Measurements from ENCODE around the gene CAMTA1.

The CAMTA1 gene

DNA sequence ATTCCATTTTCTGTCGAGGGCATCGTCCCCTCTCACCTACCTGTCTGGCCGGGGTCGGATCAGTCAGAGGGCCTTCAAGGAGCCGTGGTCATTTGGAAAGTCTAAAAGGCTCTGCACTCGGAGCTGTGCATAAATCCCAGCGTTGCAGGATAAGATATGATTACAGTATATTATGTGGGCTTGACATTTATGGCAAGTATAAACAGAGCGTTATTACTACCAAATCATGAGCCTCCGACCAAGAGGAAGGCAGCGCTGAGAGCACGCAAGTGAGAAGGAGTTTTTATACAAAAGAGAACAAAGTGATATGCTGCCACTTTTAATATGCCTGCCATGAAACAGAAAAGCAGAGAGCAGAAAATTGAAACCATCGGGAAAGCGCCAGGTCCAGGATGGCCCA, 566.4 kb downstream of the CAMTA1 start:
- no peaks in the 10 kb centered on the region for H3K36me3 ChIP-seq (ENCODE audit: control insufficient read depth, insufficient read depth, low read length)
- H3K4me1 ChIP-seq (ENCODE audit: control insufficient read depth, insufficient read depth, low read length, poor library complexity, severe bottlenecking) = peaks cover 5% of the 10 kb centered on the region
- no peaks in the 10 kb centered on the region for H3K9me3 ChIP-seq (ENCODE audit: control insufficient read depth, low read length)
- H3K4me3 ChIP-seq (ENCODE audit: extremely low read depth, insufficient read depth, low read length, poor library complexity, severe bottlenecking) = no peak overlapping the region
- no peak overlapping the region for H3K27ac ChIP-seq (ENCODE audit: low read depth, low read length, severe bottlenecking)
- 87 to 88% methylated on average over 8 to 13 of the region's 13 CpGs for WGBS, 2 experiments (ENCODE audit: insufficient coverage in 2 of 2)

GRCh38 chr1:7352364-7352763, 567.1 kb downstream of the CAMTA1 start:
- H3K27ac ChIP-seq (ENCODE audit: low read depth, low read length, severe bottlenecking) = no peak overlapping the region
- no peak overlapping the region for H3K4me3 ChIP-seq (ENCODE audit: extremely low read depth, insufficient read depth, low read length, poor library complexity, severe bottlenecking)
- no peaks in the 10 kb centered on the region for H3K36me3 ChIP-seq (ENCODE audit: control insufficient read depth, insufficient read depth, low read length)
- no peaks in the 10 kb centered on the region for H3K9me3 ChIP-seq (ENCODE audit: control insufficient read depth, low read length)
- 86 to 95% methylated on average over 3 to 4 of the region's 4 CpGs for WGBS, 2 experiments (ENCODE audit: insufficient coverage in 2 of 2)
- H3K4me1 ChIP-seq (ENCODE audit: control insufficient read depth, insufficient read depth, low read length, poor library complexity, severe bottlenecking) = no peaks in the 10 kb centered on the region

- Histone ChIP-seq H3K27ac (ENCODE audit: low read depth, low read length, severe bottlenecking) (no peak overlapping the region), H3K4me3 (ENCODE audit: extremely low read depth, insufficient read depth, low read length, poor library complexity, severe bottlenecking) (no peak overlapping the region), H3K9me3 (ENCODE audit: control insufficient read depth, low read length) (no peaks in the 10 kb centered on the region), H3K36me3 (ENCODE audit: control insufficient read depth, insufficient read depth, low read length) (no peaks in the 10 kb centered on the region), H3K4me1 (ENCODE audit: control insufficient read depth, insufficient read depth, low read length, poor library complexity, severe bottlenecking) (no peaks in the 10 kb centered on the region)
- 91 to 96% methylated on average over 2 to 4 of the region's 4 CpGs for WGBS, 2 experiments (ENCODE audit: insufficient coverage in 2 of 2)
Observed at GRCh38 chr1:7352974-7353373, 567.7 kb downstream of the CAMTA1 start.

GRCh38 chr1:7355646-7356045, 570.4 kb downstream of the CAMTA1 start:
- WGBS, 2 experiments (ENCODE audit: insufficient coverage in 2 of 2) = 92% methylated on average over 2 of the region's 2 CpGs
- no peaks in the 10 kb centered on the region for H3K9me3 ChIP-seq (ENCODE audit: control insufficient read depth, low read length)
- no peak overlapping the region for H3K27ac ChIP-seq (ENCODE audit: low read depth, low read length, severe bottlenecking)
- no peaks in the 10 kb centered on the region for H3K36me3 ChIP-seq (ENCODE audit: control insufficient read depth, insufficient read depth, low read length)
- H3K4me3 ChIP-seq (ENCODE audit: extremely low read depth, insufficient read depth, low read length, poor library complexity, severe bottlenecking) = no peak overlapping the region
- H3K4me1 ChIP-seq (ENCODE audit: control insufficient read depth, insufficient read depth, low read length, poor library complexity, severe bottlenecking) = no peaks in the 10 kb centered on the region

GRCh38 chr1:7356079-7356478, 570.8 kb downstream of the CAMTA1 start:
- H3K36me3 ChIP-seq (ENCODE audit: control insufficient read depth, insufficient read depth, low read length) = no peaks in the 10 kb centered on the region
- WGBS, 2 experiments (ENCODE audit: insufficient coverage in 2 of 2) = 86 to 90% methylated on average over 5 of the region's 5 CpGs
- no peaks in the 10 kb centered on the region for H3K9me3 ChIP-seq (ENCODE audit: control insufficient read depth, low read length)
- no peak overlapping the region for H3K27ac ChIP-seq (ENCODE audit: low read depth, low read length, severe bottlenecking)
- no peaks in the 10 kb centered on the region for H3K4me1 ChIP-seq (ENCODE audit: control insufficient read depth, insufficient read depth, low read length, poor library complexity, severe bottlenecking)
- no peak overlapping the region for H3K4me3 ChIP-seq (ENCODE audit: extremely low read depth, insufficient read depth, low read length, poor library complexity, severe bottlenecking)

DNA sequence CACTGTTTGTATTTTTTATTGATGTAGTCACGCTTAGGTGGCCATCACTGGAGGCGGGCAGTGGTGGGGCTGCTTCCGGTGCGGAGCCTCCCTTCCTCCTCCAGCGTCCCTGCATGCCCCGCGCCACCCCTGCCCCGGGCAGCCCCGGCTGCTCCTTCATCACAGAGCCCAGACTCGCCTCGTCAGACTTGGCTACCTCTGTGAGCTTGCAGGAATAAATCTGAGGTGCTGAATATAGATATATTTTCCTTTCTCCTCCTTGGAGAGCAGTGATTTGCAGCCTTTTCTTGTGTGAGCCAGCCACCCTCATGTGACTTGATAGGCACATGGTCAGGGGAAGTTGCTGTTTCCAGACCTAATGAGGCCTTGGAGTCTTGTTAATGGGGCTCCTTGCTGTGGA, 573.2 kb downstream of the CAMTA1 start:
- WGBS, 2 experiments (ENCODE audit: insufficient coverage in 2 of 2) = 92 to 100% methylated on average over 1 to 10 of the region's 11 CpGs
- no peak overlapping the region for H3K27ac ChIP-seq (ENCODE audit: low read depth, low read length, severe bottlenecking)
- no peaks in the 10 kb centered on the region for H3K9me3 ChIP-seq (ENCODE audit: control insufficient read depth, low read length)
- no peaks in the 10 kb centered on the region for H3K36me3 ChIP-seq (ENCODE audit: control insufficient read depth, insufficient read depth, low read length)
- no peak overlapping the region for H3K4me3 ChIP-seq (ENCODE audit: extremely low read depth, insufficient read depth, low read length, poor library complexity, severe bottlenecking)
- H3K4me1 ChIP-seq (ENCODE audit: control insufficient read depth, insufficient read depth, low read length, poor library complexity, severe bottlenecking) = no peaks in the 10 kb centered on the region

GRCh38 chr1:7360526-7360925, 575.3 kb downstream of the CAMTA1 start:
- H3K9me3 ChIP-seq (ENCODE audit: control insufficient read depth, low read length) = no peaks in the 10 kb centered on the region
- no peaks in the 10 kb centered on the region for H3K36me3 ChIP-seq (ENCODE audit: control insufficient read depth, insufficient read depth, low read length)

GRCh38 chr1:7362947-7363346, 577.7 kb downstream of the CAMTA1 start:
- H3K4me3 ChIP-seq (ENCODE audit: extremely low read depth, insufficient read depth, low read length, poor library complexity, severe bottlenecking) = no peak overlapping the region
- H3K9me3 ChIP-seq (ENCODE audit: control insufficient read depth, low read length) = no peaks in the 10 kb centered on the region
- no peaks in the 10 kb centered on the region for H3K4me1 ChIP-seq (ENCODE audit: control insufficient read depth, insufficient read depth, low read length, poor library complexity, severe bottlenecking)
- WGBS, 2 experiments (ENCODE audit: insufficient coverage in 2 of 2) = 92 to 96% methylated on average over 3 to 4 of the region's 4 CpGs
- H3K27ac ChIP-seq (ENCODE audit: low read depth, low read length, severe bottlenecking) = no peak overlapping the region
- H3K36me3 ChIP-seq (ENCODE audit: control insufficient read depth, insufficient read depth, low read length) = no peaks in the 10 kb centered on the region

More at GRCh38 chr1:7360526-7360925, 575.3 kb downstream of the CAMTA1 start:
- no peak overlapping the region for H3K27ac ChIP-seq (ENCODE audit: low read depth, low read length, severe bottlenecking)
- no peak overlapping the region for H3K4me3 ChIP-seq (ENCODE audit: extremely low read depth, insufficient read depth, low read length, poor library complexity, severe bottlenecking)
- H3K4me1 ChIP-seq (ENCODE audit: control insufficient read depth, insufficient read depth, low read length, poor library complexity, severe bottlenecking) = no peaks in the 10 kb centered on the region
- 83 to 89% methylated on average over 5 of the region's 6 CpGs for WGBS, 2 experiments (ENCODE audit: insufficient coverage in 2 of 2)

GRCh38 chr1:7363450-7363849, 578.2 kb downstream of the CAMTA1 start:
- H3K9me3 ChIP-seq (ENCODE audit: control insufficient read depth, low read length) = no peaks in the 10 kb centered on the region
- no peak overlapping the region for H3K27ac ChIP-seq (ENCODE audit: low read depth, low read length, severe bottlenecking)
- H3K36me3 ChIP-seq (ENCODE audit: control insufficient read depth, insufficient read depth, low read length) = no peaks in the 10 kb centered on the region
- H3K4me3 ChIP-seq (ENCODE audit: extremely low read depth, insufficient read depth, low read length, poor library complexity, severe bottlenecking) = no peak overlapping the region
- WGBS, 2 experiments (ENCODE audit: insufficient coverage in 2 of 2) = 91 to 100% methylated on average over 4 to 5 of the region's 6 CpGs
- no peaks in the 10 kb centered on the region for H3K4me1 ChIP-seq (ENCODE audit: control insufficient read depth, insufficient read depth, low read length, poor library complexity, severe bottlenecking)

DNA sequence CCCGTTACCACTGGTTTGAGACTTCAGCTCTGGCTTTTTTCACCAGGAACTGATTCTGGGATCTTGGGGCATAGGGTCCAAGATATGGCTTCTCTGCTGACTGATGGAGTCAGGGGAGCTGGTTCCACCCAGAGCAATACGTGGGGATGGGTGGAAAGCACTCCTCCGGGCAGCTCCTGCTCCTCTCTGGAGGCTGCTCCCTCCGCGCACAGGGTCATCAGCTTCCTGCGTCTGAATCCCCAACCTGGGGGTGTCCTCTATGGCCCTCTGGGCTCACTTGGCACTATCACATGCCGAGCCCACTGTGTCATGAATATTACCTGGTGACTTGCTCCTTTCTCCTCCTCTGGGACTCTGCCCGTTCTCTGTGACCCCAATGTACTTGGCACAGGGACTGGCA, 580.5 kb downstream of the CAMTA1 start:
- H3K9me3 ChIP-seq (ENCODE audit: control insufficient read depth, low read length) = no peaks in the 10 kb centered on the region
- H3K27ac ChIP-seq (ENCODE audit: low read depth, low read length, severe bottlenecking) = no peak overlapping the region
- WGBS, 2 experiments (ENCODE audit: insufficient coverage in 2 of 2) = 87 to 88% methylated on average over 7 to 8 of the region's 8 CpGs
- no peak overlapping the region for H3K4me3 ChIP-seq (ENCODE audit: extremely low read depth, insufficient read depth, low read length, poor library complexity, severe bottlenecking)
- H3K36me3 ChIP-seq (ENCODE audit: control insufficient read depth, insufficient read depth, low read length) = no peaks in the 10 kb centered on the region
- no peaks in the 10 kb centered on the region for H3K4me1 ChIP-seq (ENCODE audit: control insufficient read depth, insufficient read depth, low read length, poor library complexity, severe bottlenecking)

DNA sequence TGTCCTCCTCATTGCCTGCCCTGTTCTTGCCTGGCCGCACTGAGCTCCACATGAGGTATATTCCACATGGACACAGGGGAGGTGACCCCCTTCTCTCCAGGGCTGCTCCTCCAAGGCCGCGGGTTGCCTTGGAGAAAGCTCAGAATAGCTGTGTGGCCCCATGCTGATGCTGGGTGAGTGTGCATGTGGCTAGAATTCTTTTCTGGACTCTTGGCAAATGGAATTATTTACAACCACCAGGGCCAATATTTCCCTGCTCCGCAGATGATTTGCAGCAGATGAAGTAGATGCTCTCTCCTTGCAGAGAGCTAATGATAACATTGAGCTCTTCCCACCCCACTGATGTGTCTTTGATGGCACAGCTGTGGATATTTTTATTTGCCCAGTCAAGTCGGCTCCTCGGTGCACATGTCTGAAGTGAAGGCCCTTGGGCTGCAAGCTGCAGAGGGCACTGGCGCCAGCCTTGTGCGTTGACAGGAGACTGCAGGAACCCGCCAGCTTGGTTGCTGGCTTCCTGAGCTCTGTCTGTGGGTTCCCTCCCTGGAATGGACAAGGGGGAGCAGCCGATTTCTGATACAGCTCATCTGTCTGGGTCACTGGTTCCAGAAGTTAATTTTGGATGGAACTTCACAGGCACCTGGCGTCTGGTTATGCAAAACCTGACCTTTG, 581.2 kb downstream of the CAMTA1 start:
- 90 to 93% methylated on average over 10 to 11 of the region's 11 CpGs for WGBS, 2 experiments (ENCODE audit: insufficient coverage in 2 of 2)
- Histone ChIP-seq H3K4me1 (ENCODE audit: control insufficient read depth, insufficient read depth, low read length, poor library complexity, severe bottlenecking) (no peaks in the 10 kb centered on the region), H3K36me3 (ENCODE audit: control insufficient read depth, insufficient read depth, low read length) (no peaks in the 10 kb centered on the region)

More for the DNA sequence above, 581.2 kb downstream of the CAMTA1 start:
- H3K4me3 ChIP-seq (ENCODE audit: extremely low read depth, insufficient read depth, low read length, poor library complexity, severe bottlenecking) = no peak overlapping the region
- H3K9me3 ChIP-seq (ENCODE audit: control insufficient read depth, low read length) = no peaks in the 10 kb centered on the region
- H3K27ac ChIP-seq (ENCODE audit: low read depth, low read length, severe bottlenecking) = no peak overlapping the region
